H7 (cell line): ENCODE data around the gene GIT2. TPM values are rescaled to one million over a fixed set of nuclear protein-coding genes. Genes with fewer than 3 reads are reported as not detected.
"Not testable (repeated sequence)": the region's sequence is repeated elsewhere in the genome, so short reads cannot be mapped to it uniquely, and the experiment has no call there.

Experiments used
- DNase-seq: peaks from one replicate; pipeline ENCODE4 v3.0.0; 2012
- H3K27me3 ChIP-seq: 2 replicates; pipeline ENCODE4 v1.6.0; 2011; ENCODE audit warnings: mild to moderate bottlenecking, low read length; ENCODE audit not compliant: control insufficient read depth, insufficient read depth
- H3K36me3 ChIP-seq: replicated peaks from 2 replicates; pipeline ENCODE4 v1.5.1; 2011; ENCODE audit warnings: low read length; ENCODE audit not compliant: control insufficient read depth, insufficient read depth
- H3K4me3 ChIP-seq: 2 replicates; pipeline ENCODE4 v1.5.1; 2011; ENCODE audit warnings: low read depth, mild to moderate bottlenecking, control low read depth, low read length, moderate library complexity; ENCODE audit not compliant: insufficient read depth
- total RNA-seq: library from RNA; depleted of rRNA; stranded (reverse); fragments of >200 nt; shearing (Covaris generic); gene quantifications from 2 replicates; pipeline ENCODE4 v1.2.3, GENCODE V29; 2014

Gene GIT2
- total RNA-seq, 1 experiment from 2014 or later = 16.3 TPM

DNA sequence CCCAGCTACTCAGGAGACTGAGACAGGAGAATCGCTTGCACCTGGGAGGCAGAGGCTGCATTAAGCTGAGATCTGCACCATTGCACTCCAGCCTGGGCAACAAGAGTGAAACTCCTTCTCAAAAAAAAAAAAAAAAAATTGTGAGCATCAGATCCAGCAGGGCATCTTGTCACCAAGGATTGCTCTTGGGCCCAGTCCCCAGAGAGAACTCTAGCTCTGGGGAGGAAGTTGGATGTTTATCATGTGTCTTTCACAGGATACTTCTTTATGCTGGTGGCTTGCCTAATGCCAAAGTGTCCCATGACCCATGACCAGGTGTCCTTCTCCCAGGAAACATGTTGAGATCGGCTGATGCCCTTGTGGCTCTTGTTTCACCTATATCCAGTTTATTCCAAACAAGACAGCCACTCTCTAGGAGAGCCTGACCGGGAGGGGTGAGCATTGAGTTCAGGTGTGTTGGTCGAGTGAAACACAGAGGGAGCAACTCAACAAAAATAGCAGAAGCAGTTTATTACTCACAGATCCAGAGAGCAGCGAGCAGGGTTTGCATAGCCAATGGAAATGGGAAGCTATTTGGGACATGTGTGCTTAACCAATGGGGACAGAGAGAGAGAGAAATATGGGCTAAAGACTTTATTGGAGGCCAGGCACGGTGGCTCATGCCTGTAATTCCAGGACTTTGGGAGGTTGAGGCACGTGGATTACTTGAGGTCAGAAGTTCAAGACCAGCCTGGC, 102.7 kb downstream of the GIT2 start:
- peaks cover 11% of the 10 kb centered on the region for H3K27me3 ChIP-seq
- no peak overlapping the region for H3K4me3 ChIP-seq
- DNase-seq = no peak
- H3K36me3 ChIP-seq = no peaks in the 10 kb centered on the region

DNA sequence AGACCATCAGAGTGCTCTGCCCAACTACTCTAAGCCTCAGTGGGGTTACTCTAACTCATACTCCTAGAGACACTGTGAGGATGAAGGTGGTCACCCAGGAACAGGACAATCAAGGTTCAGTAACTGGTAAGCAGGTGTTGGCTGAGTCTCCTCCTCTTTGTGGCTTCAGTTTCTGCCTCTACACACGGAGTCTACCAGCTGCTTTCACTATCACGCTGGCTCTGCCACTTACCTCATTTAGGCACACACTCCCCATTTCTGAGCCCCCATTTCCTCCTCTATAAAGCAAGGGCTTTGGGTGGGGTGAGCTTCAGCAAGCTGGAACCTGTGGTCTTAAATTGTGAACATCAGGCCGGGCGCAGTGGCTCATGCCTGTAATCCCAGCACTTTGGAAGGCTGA, 103.4 kb downstream of the GIT2 start:
- Histone ChIP-seq H3K27me3 (peaks cover 7% of the 10 kb centered on the region), H3K4me3 (no peak overlapping the region), H3K36me3 (no peaks in the 10 kb centered on the region)
- DNase-seq = no peak

DNA sequence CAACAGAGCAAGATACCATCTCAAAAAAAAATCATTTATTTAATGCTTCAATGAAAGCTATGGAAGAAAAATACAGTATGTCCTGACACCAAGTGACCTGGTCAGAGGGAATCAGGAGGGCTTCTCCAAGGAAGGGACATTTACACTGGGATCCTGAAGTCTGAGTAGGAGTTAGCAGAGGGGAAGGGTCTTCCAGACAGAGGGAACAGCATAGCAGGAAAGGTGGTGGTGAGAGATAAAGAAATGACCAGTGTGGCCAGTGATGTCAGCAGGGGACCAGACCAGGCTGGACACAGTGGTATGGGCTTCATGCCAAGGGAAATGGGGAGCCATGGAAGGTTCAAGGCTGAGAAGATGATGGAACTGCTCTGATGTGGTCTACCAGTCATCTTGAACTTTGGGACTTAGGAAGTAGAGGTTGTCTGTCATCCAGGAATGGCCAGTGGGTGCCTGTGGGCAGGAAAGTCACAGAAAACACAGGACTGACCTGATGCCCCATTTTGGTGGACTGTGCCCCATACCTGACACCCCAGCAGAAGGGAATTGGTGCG, 103.9 kb downstream of the GIT2 start:
- H3K4me3 ChIP-seq = no peak overlapping the region
- peaks cover 5% of the 10 kb centered on the region for H3K27me3 ChIP-seq
- H3K36me3 ChIP-seq = no peaks in the 10 kb centered on the region
- no peak for DNase-seq

DNA sequence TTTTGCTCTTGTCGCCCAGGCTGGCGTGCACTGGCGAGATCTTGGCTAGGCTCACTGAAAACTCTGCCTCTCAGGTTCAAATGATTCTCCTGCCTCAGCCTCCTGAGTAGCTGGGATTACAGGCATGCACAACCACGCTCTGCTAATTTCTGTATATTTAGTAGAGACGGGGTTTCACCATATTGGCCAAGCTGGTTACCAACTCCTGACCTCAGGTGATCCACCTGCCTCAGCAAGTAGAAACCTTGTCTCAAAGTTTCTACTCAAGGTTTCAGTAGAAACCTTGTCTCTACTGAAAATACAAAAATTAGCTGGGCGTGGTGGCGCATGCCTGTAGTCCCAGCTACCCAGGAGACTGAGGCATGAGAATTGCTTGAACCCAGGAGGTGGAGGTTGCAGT, 104.4 kb downstream of the GIT2 start:
- H3K4me3 ChIP-seq, DNase-seq, H3K27me3 ChIP-seq, H3K36me3 ChIP-seq: not testable (repeated sequence)

DNA sequence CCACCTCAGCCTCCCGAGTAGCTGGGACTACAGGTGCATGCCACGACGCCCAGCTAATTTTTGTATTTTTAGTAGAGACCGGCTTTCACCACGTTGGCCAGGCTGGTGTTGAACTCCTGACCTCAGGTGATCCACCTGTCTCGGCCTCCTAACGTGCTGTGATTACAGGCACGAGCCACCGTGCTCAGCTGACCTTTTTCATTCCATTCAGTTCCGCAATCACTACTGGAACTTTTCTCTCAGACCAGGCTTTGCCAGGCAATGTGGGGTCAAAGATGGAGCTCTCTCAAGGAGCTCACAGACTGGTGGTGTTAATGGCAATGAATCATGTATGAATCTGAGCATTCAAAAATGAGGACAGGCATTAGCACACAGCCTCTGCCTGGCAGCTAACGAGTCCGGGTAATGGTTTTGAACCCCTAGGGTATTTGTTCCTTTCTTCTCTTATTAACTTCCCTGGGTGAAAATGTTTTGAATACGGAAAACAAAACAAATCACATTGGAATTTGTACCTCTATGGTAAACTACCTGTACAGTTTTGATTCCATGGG, 105.5 kb downstream of the GIT2 start:
- no peaks in the 10 kb centered on the region; the same call in 1 of the 2 replicates for H3K27me3 ChIP-seq

DNA sequence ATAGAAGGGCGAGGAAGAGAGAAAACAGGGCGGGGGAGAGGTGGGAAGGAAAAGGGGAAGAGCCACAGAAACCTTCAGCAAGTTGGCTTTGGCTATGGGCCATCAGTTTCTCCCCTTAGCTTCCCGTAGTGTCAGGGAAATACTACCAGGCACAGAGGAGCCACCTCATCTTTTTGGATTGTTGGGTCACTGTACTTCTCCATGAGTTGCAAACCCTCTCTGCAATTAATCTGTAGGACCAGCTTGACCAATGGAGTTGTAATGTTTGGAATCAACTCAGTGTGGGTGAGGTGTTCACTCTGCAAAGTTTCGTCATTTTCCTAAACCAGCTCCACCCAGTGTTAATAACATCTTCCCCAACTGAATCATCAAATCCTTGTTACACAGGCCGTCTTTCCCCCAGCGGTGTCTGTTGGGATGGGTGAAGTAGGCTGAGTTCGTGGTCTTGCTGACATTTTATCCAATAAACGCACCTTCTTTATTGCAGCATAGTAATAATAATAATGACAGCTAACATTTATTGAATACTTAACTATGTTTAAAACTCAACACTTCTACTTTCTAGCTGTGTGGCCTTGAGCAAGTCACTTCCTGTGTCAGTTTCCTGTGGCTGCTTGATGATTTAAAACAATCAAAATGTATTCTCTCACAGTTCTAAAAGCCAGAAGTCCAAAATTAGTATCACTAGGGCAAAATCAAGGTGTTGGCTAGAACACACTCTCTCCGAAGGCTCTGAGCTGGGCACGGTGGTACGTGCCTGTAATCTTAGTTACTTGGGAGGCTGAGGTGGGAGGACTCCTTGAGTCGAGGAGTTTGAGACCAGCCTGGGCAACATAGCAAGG, 107.8 kb downstream of the GIT2 start:
- H3K36me3 ChIP-seq = no peaks in the 10 kb centered on the region
- no peaks in the 10 kb centered on the region; the same call in 1 of the 2 replicates for H3K27me3 ChIP-seq
- H3K4me3 ChIP-seq = no peak overlapping the region
- DNase-seq = no peak

More for the DNA sequence above, 105.5 kb downstream of the GIT2 start:
- Histone ChIP-seq H3K36me3 (no peaks in the 10 kb centered on the region), H3K4me3 (no peak overlapping the region)
- DNase-seq = no peak

DNA sequence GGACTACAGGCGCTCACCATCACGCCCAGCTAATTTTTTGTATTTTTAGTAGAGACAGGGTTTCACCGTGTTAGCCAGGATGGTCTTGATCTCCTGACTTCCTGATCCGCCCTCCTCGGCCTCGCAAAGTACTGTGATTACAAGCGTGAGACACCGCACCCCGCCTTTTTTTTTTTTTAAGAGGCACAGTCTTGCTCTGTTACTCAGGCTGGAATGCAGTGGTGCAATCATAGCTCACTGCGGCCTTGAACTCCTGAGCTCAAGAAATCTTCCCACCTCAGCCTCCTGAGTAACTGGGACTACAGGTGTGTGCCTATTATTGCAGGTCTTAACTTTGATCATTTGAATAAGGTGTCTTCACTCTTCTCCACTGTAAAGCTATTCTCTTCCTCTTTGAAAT, 110.6 kb downstream of the GIT2 start:
- Histone ChIP-seq H3K36me3 (no peaks in the 10 kb centered on the region), H3K27me3 (no peaks in the 10 kb centered on the region), H3K4me3 (no peak overlapping the region)
- no peak for DNase-seq

DNA sequence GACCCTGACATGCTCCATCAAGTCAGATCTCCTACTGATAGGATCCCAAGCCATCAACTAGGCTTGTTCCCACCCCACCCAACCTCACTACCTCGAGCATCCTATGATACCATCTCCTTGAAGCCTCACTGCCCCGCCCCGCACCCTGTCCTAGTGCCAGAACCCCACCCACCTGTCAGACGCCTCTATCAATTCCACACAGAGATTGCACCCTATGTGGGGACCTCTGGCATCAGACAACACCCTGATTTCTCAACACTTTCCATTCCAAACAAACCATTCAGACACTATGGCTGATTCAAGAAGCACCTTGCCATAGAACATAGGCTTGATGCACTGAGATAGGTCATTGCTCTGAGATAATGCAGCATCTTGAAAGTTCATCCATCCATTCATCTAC, 112.7 kb downstream of the GIT2 start:
- DNase-seq = no peak
- Histone ChIP-seq H3K27me3 (no peaks in the 10 kb centered on the region), H3K36me3 (no peaks in the 10 kb centered on the region), H3K4me3 (no peak overlapping the region)

DNA sequence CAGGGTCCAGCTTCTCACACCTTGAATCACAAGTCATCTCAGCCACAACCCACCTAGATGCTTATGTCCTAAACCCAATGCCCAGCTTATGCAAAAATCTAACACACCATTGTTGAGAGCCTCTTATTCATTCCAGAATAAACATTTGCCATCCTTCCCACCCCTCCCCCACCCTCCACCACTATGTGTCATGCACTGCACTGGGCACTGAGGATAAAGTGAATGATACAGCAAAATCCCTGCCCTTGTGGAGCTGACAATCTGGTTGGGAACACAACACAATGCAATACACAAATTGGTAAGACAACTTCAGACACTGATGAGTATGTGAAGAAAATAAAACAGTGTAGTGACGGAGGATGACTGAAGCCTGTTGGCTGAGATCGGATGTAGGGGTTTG, 114.4 kb downstream of the GIT2 start:
- Histone ChIP-seq H3K27me3 (no peaks in the 10 kb centered on the region), H3K4me3 (no peak overlapping the region), H3K36me3 (no peaks in the 10 kb centered on the region)
- DNase-seq = no peak

DNA sequence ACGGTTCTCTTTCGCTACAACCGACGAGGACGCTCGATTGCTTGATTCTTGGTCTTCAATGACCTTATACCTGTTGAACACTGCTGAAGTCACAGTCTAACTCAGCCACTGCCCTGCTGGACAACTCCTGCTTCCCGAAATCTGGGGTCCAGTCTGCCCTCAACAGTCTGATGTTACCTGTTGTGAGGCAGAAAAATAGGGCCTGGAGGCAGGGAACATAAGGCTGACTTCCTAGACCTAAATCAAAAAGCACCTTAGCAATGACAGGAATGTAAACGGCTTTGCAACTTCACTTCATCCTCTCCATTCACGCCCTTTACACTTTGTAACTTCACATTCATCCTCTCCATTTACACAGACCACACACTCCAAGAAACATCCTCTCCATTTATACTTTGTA, 115.2 kb downstream of the GIT2 start:
- peak overlapping the region; percentile 44 for H3K4me3 ChIP-seq
- no peaks in the 10 kb centered on the region for H3K27me3 ChIP-seq
- DNase-seq = no peak
- H3K36me3 ChIP-seq = no peaks in the 10 kb centered on the region

DNA sequence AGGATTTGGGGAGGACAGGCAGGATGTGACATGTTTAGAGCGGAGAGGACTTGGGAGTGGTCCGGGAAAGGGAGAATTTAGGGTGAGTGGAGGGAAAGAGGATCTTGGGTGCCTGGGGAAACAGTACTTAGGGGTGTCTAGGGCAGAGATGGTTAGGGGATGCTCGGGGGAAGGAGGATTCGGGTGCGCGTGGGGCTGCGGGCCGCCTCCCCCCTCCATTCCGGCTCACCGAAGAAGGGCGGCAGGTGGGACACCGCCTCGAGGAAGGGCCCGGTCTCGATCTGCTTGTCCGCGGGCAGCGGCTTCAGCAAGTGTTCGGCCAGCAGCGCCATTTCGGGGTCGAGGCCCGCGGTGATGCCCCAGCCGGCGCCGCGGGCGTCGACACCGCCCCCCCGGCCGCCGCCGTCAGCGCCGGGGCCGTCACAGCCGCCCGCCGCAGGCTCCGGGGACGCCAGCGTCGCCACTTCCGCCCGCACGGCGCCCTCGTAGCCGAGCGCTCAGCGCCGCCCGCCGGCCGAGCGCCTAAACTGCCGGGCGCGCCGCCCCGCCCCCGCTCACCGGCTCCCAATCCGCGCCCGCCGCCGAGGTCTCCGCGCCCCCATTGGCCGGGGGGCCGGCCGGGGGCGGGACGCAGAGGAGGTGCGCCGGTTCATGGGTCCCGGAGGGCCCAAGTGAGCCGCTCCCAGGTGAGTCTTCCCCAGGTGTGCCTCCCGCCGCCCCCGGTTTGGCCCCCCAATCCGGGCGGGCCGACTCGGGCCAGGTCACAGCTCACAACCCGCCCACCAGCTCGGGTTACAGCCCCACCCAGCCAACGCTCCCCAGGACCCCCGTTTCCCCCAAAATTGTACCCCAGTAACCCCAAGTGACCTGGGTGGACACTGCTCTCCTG, 115.9 kb downstream of the GIT2 start, which contains the start of gene GLTP:
GLTP (minus strand) TSS at position 499 of the 889 bp plus-strand sequence; CDS start at position 332, 167 bp downstream.
- peak within 1 kb of the TSS; percentile 87 for H3K4me3 ChIP-seq

More for the DNA sequence above, 115.9 kb downstream of the GIT2 start, which contains the start of gene GLTP:
- no peaks in the 10 kb centered on the region for H3K36me3 ChIP-seq
- peak; percentile 99 for DNase-seq
- H3K27me3 ChIP-seq = no peaks in the 10 kb centered on the region
